HFFc6 (cell line): Measurements from ENCODE around the gene PTPRN2. TPM values are rescaled to one million over a fixed set of nuclear protein-coding genes. Genes with fewer than 3 reads are reported as not detected.

ENCODE experiments used
- DNase-seq: peaks from one replicate; pipeline ENCODE4 v3.0.0-alpha.2; 2018
- H3K27ac Mint-ChIP-seq: 2 replicates; pipeline ENCODE4 v1.8.0; 2020; ENCODE audit warnings: mild to moderate bottlenecking, mixed read lengths
- H3K27me3 Mint-ChIP-seq: 2 replicates; pipeline ENCODE4 v1.8.0; 2021; ENCODE audit warnings: mild to moderate bottlenecking, moderate library complexity, mixed read lengths; ENCODE audit not compliant: insufficient read depth
- H3K36me3 Mint-ChIP-seq: 2 replicates; pipeline ENCODE4 v1.8.0; 2021; ENCODE audit warnings: low read depth, mixed read lengths
- H3K4me1 Mint-ChIP-seq: 2 replicates; pipeline ENCODE4 v1.8.0; 2020; ENCODE audit warnings: low read depth, mixed read lengths
- H3K4me3 Mint-ChIP-seq: 2 replicates; pipeline ENCODE4 v1.8.0; 2020; ENCODE audit warnings: mild to moderate bottlenecking, moderate library complexity, mixed read lengths
- H3K9me3 Mint-ChIP-seq: 2 replicates; pipeline ENCODE4 v1.8.0; 2020; ENCODE audit warnings: mild to moderate bottlenecking, mixed read lengths
- total RNA-seq, 6 experiments: library from RNA; stranded (reverse); fragmentation: NEBNext Ultra II Directional; extraction: Animal tissue kit (Norgen Biotek cat#: 25700); gene quantifications; 2 replicates in 1 of 6; 3 replicates in 5 of 6; pipeline ENCODE4 v1.2.3, GENCODE V29; 2021
- TF ChIP-seq, protein P1 (sequence below): fragments of 200-600 bp; sonication (generic); IDR thresholded peaks from 2 replicates; pipeline ENCODE4 v1.5.0; 2021; ENCODE audit warnings: antibody characterized with exemption, mild to moderate bottlenecking

The PTPRN2 gene
- total RNA-seq, 6 experiments from 2014 or later: 0.05 to 0.27 (median 0.23) TPM

DNA sequence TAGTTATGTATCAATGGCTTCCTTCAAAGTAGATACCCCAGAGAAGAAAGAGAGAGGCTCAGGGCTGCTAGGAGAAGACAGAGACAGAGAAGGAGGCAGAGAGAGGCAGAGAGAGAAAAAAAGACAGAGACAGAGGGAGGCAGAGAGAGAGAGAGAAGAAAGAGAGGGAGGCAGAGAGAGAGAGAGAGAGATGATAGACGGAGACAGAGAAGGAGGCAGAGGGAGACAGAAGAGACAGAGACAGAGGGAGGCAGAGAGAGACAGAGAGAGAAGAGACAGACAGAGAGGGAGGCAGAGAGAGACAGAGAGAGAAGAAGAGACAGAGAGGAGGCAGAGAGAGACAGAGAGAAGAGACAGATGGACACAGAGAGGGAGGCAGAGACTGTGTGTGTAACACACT, 1062.9 kb downstream of the PTPRN2 start:
- no peaks in the 10 kb centered on the region for H3K36me3 Mint-ChIP-seq
- no peaks in the 10 kb centered on the region for H3K4me1 Mint-ChIP-seq
- TF ChIP-seq, protein P1, sequence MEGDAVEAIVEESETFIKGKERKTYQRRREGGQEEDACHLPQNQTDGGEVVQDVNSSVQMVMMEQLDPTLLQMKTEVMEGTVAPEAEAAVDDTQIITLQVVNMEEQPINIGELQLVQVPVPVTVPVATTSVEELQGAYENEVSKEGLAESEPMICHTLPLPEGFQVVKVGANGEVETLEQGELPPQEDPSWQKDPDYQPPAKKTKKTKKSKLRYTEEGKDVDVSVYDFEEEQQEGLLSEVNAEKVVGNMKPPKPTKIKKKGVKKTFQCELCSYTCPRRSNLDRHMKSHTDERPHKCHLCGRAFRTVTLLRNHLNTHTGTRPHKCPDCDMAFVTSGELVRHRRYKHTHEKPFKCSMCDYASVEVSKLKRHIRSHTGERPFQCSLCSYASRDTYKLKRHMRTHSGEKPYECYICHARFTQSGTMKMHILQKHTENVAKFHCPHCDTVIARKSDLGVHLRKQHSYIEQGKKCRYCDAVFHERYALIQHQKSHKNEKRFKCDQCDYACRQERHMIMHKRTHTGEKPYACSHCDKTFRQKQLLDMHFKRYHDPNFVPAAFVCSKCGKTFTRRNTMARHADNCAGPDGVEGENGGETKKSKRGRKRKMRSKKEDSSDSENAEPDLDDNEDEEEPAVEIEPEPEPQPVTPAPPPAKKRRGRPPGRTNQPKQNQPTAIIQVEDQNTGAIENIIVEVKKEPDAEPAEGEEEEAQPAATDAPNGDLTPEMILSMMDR: no peak
- peaks cover 29% of the 10 kb centered on the region for H3K27me3 Mint-ChIP-seq
- H3K4me3 Mint-ChIP-seq: no peak overlapping the region
- no peak overlapping the region for H3K27ac Mint-ChIP-seq
- no peak for DNase-seq
- H3K9me3 Mint-ChIP-seq: peaks cover 3% of the 10 kb centered on the region; the same call in 1 of the 2 replicates

DNA sequence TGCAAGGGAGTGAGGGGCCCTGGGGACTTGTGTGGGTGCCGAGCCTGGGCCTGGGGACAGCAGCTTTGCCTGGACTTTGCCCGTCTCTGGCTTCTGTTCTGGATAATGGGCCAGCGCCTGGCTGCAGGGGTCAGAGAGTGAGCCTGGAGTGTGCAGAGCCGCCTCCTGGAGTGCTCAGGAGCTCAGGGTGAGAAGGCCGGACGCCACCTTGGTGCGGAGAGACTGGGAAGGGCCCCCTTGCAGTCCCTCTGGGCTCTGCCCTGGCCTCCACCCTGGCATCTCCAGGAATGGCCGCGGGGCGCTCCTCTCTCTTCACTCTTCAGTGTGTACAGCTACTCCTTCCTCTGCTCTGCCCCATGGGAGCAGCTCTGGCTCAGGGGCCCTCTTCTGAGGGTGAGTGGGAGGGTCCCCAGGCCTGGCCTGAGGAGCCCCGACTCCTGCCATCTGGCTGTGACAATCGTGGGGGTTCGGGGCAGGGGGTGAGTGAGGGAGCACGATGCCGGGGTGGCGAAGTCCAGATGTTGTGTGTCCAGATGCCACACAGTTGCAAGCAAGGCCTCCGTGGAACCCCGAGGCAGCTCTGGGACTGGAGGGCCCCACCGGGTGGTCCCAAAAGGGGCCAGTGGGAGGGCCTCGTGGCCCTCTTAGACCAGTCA, 1063.7 kb downstream of the PTPRN2 start:
- H3K4me1 Mint-ChIP-seq: no peaks in the 10 kb centered on the region
- H3K9me3 Mint-ChIP-seq: peaks cover 3% of the 10 kb centered on the region; the same call in 1 of the 2 replicates
- no peak overlapping the region for H3K27ac Mint-ChIP-seq
- TF ChIP-seq, protein P1: no peak
- no peaks in the 10 kb centered on the region for H3K36me3 Mint-ChIP-seq
- DNase-seq: no peak
- H3K4me3 Mint-ChIP-seq: no peak overlapping the region
- peaks cover 29% of the 10 kb centered on the region for H3K27me3 Mint-ChIP-seq

DNA sequence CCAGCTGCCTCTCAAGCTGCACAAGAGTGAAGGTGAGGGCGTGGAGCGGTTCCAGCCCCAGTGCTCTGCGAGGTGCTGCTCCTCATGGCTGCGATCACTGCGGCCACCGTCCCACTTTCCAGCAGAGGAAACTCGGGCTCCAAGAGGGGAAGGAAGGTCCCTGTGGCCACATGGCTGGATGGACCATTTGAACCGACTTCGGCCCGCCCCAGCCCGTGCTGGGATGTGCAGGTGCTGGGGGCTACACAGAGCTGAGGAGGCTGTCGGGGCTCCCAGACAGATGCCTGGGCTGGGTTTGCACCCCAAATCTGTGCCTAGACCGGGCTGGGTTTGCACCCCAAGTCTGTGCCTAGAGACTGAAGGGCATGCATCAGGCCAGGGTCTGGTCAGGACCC, 1064.3 kb downstream of the PTPRN2 start:
- Mint-ChIP-seq H3K27me3 (peaks cover 28% of the 10 kb centered on the region), H3K27ac (no peak overlapping the region), H3K9me3 (peaks cover 6% of the 10 kb centered on the region), H3K4me1 (no peaks in the 10 kb centered on the region), H3K36me3 (no peaks in the 10 kb centered on the region), H3K4me3 (no peak overlapping the region)
- TF ChIP-seq, protein P1: no peak
- no peak for DNase-seq

DNA sequence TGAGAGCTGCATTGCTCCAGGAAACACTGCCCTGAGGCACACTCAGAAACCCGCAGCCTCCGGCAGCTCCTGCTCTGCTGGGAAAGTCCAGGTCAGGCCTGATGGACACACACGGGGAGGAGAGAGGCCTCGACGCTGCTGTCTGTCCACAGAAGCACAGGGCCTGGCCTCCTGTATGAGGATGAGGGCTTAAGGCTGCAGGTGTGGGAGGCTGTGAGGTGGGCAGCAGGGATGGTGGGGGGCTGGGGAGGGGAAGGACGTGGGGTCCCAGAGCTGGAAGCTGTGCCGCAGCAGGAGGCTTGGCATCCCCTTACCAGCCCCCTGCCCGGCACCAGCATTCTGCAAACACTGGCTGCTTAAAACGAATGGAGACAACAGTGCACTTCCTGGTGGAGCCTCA, 1064.7 kb downstream of the PTPRN2 start:
- no peaks in the 10 kb centered on the region for H3K36me3 Mint-ChIP-seq
- H3K27me3 Mint-ChIP-seq: peaks cover 27% of the 10 kb centered on the region
- H3K27ac Mint-ChIP-seq: no peak overlapping the region
- H3K9me3 Mint-ChIP-seq: peaks cover 7% of the 10 kb centered on the region
- H3K4me3 Mint-ChIP-seq: no peak overlapping the region
- H3K4me1 Mint-ChIP-seq: no peaks in the 10 kb centered on the region
- TF ChIP-seq, protein P1: no peak
- no peak for DNase-seq

DNA sequence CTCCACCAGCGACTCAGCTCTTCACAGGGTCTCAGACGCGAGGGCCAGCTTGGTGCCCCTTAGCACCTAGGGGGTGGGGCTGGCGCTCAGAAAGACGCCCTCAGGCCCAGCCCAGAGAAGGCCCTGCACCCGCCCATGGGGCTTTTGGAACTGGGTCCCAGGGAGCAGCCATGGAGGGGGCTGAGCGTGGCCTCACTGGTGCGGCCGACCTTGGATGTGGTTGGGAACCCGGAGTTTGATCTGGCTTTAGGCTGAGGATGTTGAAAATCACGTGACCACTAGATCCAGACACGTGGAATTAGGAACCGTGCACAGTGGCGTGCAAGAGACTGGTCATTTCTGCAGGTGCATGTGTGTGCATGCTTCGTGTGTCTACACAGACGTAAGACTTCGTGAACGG, 1065.4 kb downstream of the PTPRN2 start:
- Mint-ChIP-seq H3K4me3 (no peak overlapping the region), H3K27me3 (peaks cover 26% of the 10 kb centered on the region), H3K9me3 (peaks cover 7% of the 10 kb centered on the region), H3K36me3 (no peaks in the 10 kb centered on the region), H3K4me1 (no peaks in the 10 kb centered on the region), H3K27ac (no peak overlapping the region)
- DNase-seq: no peak
- TF ChIP-seq, protein P1: no peak
